Measurements from ENCODE around the gene RIOK3.

GRCh38 chr18:23493654-23494053, 40.6 kb downstream of the RIOK3 start:
- TF ChIP-seq POLR2A (IDR thresholded peaks at IDR 0.05) (no peak), CTCF (IDR thresholded peaks at IDR 0.05) (no peak)
